GM23248 (cell line): ENCODE results near the gene EMP1.

Experiments used
- EZH2 ChIP-seq: fragments of 200-600 bp; sonication (generic); IDR thresholded peaks from 2 replicates; pipeline ENCODE4 v1.6.1; 2018; ENCODE audit warnings: antibody characterized with exemption, mild to moderate bottlenecking; ENCODE audit not compliant: insufficient read depth, poor library complexity, severe bottlenecking
- EZH2phosphoT487 ChIP-seq: fragments of 200-600 bp; sonication (generic); IDR thresholded peaks from 2 replicates; pipeline ENCODE4 v1.6.1; 2018; ENCODE audit warnings: antibody characterized with exemption, moderate library complexity, mild to moderate bottlenecking, low read depth; ENCODE audit not compliant: insufficient read depth

GRCh38 chr12:13256692-13257045 is 60.1 kb downstream of the EMP1 start:
- TF ChIP-seq EZH2phosphoT487 = no peak
- TF ChIP-seq EZH2 = no peak
